RWPE1 (cell line): ENCODE data around the gene SEC22A.
"Not testable (repeated sequence)": the region's sequence is repeated elsewhere in the genome, so short reads cannot be mapped to it uniquely, and the experiment has no call there.

ENCODE experiments used
- CTCF ChIA-PET: fragments of 350-600 bp; sonication (Branson Sonifier 250); formaldehyde crosslinking; extraction: SDS; loops from one replicate; lab custom pipeline; 2021; lab: Yijun Ruan, JAX
- POLR2A ChIA-PET: fragments of 400-600 bp; formaldehyde crosslinking; extraction: SDS; loops from one replicate; lab custom pipeline; 2020; ENCODE audit warnings: antibody characterized with exemption; ENCODE audit not compliant: low non-redundant PET; lab: Yijun Ruan, JAX
- DNase-seq: peaks from one replicate; pipeline ENCODE4 v3.0.0; 2012; ENCODE audit warnings: low spot score
- H3K27ac ChIP-seq: fragments of 450-650 bp; 2 replicates; pipeline ENCODE4 v1.5.1; 2017
- CTCF ChIP-seq: fragments of 450-650 bp; conservative IDR thresholded peaks from 2 replicates; pipeline ENCODE4 v1.5.1; 2017; ENCODE audit warnings: low read depth, mild to moderate bottlenecking

SEC22A gene

DNA sequence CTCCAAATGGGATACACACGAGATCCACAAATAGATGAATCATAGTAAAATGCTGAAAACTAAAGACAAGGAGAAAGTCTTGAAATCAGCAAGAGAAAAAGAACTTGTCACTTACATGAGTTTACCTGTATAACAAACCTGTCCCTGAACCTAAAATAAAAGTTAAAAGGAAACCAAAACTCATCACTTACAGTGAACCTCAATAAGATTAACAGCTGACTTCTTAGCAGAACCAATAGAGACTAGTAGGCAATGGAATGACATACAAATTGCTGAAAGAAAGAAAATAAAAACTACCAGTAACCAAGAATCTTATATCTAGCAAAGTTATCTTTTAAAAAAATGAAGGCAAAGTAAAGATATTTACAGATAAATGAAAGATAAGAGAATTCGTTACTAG is 27.4 kb downstream of the SEC22A start:
- CTCF ChIA-PET = interaction anchor here (0.5 kb wide), 1 partner anchor 8 kb away, joined by 3 read pairs; no protein-coding TSS in a partner anchor
- H3K27ac ChIP-seq = no peak overlapping the region
- no peak for DNase-seq
- TF ChIP-seq CTCF = no peak
- POLR2A ChIA-PET = no interaction called here

- POLR2A ChIA-PET = no interaction called here
Observed at GRCh38 chr3:123236902-123237301, 35.2 kb downstream of the SEC22A start.

DNA sequence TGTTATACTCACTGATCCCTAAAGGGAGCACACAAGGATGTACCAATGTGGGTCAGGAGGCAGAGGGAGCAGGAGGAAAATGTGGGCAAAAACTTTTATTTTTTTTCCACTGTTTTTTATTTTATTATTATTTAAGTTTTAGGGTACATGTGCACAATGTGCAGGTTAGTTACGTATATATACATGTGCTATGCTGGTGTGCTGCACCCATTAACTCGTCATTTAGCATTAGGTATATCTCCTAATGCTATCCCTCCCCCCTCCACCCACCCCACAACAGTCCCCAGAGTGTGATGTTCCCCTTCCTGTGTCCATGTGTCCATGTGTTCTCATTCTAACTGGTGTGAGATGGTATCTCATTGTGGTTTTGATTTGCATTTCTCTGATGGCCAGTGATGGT is 37.4 kb downstream of the SEC22A start:
- DNase-seq, POLR2A ChIA-PET, CTCF ChIA-PET, H3K27ac ChIP-seq: not testable (repeated sequence)

More at GRCh38 chr3:123236902-123237301, 35.2 kb downstream of the SEC22A start:
- CTCF ChIA-PET = no interaction called here
- no peak for TF ChIP-seq CTCF
- no peak for DNase-seq
- H3K27ac ChIP-seq = no peak overlapping the region

GRCh38 chr3:123239756-123240155 is 38.0 kb downstream of the SEC22A start:
- CTCF ChIA-PET = no interaction called here
- no peak overlapping the region for H3K27ac ChIP-seq
- DNase-seq = no peak
- POLR2A ChIA-PET = no interaction called here
- TF ChIP-seq CTCF = no peak

DNA sequence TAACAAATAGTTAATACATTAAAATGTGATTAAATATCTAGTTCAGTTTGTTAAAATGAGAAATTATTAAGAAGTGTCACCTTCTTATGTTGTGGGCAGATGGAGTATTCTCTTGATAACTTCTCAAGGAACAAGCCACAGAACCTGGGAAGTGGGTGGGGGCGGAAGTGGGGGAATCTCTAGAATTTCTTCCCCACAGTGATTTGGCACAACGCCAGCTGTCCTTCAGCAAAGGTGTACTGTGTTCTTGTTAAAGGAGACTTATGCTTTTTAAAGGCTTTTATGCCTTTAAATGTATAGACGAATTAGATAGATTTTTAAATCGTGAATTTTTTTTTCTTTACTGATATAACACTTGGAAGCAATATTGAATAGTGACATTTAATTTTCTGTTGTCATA is 42.4 kb downstream of the SEC22A start:
- DNase-seq = no peak
- ChIA-PET CTCF (interaction anchor here (0.6 kb wide), 1 partner anchor 43 kb away, joined by 4 read pairs; no protein-coding TSS in a partner anchor), POLR2A (no interaction called here)
- H3K27ac ChIP-seq = no peak overlapping the region
- no peak for TF ChIP-seq CTCF

- POLR2A ChIA-PET = no interaction called here
- no peak for TF ChIP-seq CTCF
- H3K27ac ChIP-seq = no peak overlapping the region
- CTCF ChIA-PET = interaction anchor here (0.6 kb wide), 1 partner anchor 13 kb away, joined by 3 read pairs; no protein-coding TSS in a partner anchor
- no peak for DNase-seq
Observed at GRCh38 chr3:123246866-123247265, 45.1 kb downstream of the SEC22A start.

- H3K27ac ChIP-seq = no peak overlapping the region
- CTCF ChIA-PET = no interaction called here
- TF ChIP-seq CTCF = no peak
- DNase-seq = no peak
- POLR2A ChIA-PET = no interaction called here
Observed at GRCh38 chr3:123256256-123256655, 54.5 kb downstream of the SEC22A start.
